ENCODE results near the gene AKAP12. TPM values are rescaled to one million over a fixed set of nuclear protein-coding genes. Genes with fewer than 3 reads are reported as not detected.
"Not testable (repeated sequence)": the region's sequence is repeated elsewhere in the genome, so short reads cannot be mapped to it uniquely, and the experiment has no call there.

Gene AKAP12
- polyA plus RNA-seq, 3 donors from 2014 or later, result 0.19 to 0.21 TPM; not detected in 1

DNA sequence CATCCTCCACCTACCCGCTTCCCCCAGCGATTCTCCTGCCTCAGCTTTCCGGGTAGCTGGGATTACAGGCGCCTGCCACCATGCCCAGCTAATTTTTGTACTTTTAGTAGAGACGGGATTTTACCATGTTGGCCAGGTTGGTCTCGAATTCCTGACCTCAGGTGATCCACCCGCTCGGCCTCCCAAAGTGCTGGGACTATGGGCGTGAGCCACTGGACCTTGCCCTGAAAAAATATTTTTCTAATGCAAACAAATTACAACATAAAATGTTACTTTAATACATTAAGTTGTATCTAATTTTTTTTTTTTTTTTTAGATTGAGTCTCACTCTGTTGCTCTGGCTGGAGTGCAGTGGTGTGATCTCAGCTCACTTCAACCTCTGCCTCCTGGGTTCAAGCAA is 142.9 kb downstream of the AKAP12 start:
- H3K9me3 Mint-ChIP-seq; H3K36me3 Mint-ChIP-seq; DNase-seq; H3K27me3 Mint-ChIP-seq (ENCODE audit: low read depth in 3 of 3); H3K4me3 Mint-ChIP-seq: not testable (repeated sequence)
- Mint-ChIP-seq H3K27ac (peak overlapping the region in 1 of 6 donors; percentile 45), H3K4me1 (peaks cover 69 to 80% of the 10 kb centered on the region in 2 donors)

DNA sequence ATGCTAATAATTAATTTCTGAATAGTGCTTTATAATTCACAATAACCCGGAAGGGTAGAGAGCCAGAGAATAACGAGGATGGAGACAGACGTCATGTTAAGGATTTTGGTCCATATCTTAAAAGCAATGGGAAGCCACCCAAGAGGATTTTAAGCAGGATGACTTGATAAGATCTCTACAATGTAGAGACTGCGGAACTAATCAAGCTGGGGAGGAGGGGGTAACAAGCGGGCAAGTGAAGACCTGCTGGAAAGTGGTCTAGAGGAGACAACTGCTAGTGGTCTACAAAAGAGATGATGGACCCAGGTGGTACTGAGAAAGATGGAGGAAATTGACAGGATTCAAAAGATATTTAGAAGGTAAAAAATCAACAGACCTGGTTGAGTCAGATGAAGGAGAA is 144.4 kb downstream of the AKAP12 start:
- Mint-ChIP-seq H3K4me1 (peaks cover 69 to 81% of the 10 kb centered on the region in 2 donors), H3K4me3 (peak overlapping the region in 2 of 5 donors; percentile 40 to 72), H3K9me3 (no peaks in the 10 kb centered on the region), H3K27ac (peak overlapping the region; percentile 70 to 90 (median 86)), H3K27me3 (ENCODE audit: low read depth in 3 of 3) (peaks cover 0 to 7% (median 5%) of the 10 kb centered on the region in 3 donors), H3K36me3 (peaks cover 0 to 6% (median 4%) of the 10 kb centered on the region in 3 donors)
- DNase-seq, result no peak

DNA sequence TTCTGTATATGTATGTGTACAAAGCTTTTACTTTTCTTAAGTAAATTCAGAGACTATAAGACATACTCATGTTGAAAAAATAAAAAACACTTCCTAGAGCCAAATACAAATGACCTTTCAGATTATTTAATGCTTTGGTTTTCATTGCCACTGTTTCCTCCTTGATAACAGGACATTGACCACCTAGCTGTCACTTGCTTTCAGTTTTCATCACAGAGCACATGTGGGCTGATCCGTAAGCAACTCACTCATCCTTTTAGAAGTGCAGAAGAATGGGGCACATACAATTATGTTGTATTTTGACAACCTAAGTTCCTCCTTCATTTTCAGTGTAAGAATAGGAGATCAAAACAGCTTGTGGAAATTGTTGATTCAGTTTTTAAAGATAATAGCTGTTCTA is 145.4 kb downstream of the AKAP12 start:
- Mint-ChIP-seq H3K4me3 (peak overlapping the region; percentile 15 to 76 (median 65)), H3K4me1 (peaks cover 66 to 77% of the 10 kb centered on the region in 2 donors), H3K27ac (peak overlapping the region; percentile 70 to 90 (median 86)), H3K27me3 (ENCODE audit: low read depth in 3 of 3) (peaks cover 0 to 14% (median 10%) of the 10 kb centered on the region in 3 donors), H3K9me3 (no peaks in the 10 kb centered on the region), H3K36me3 (peaks cover 0 to 6% (median 4%) of the 10 kb centered on the region in 3 donors)
- peak in 2 of 3 donors; percentile 18 to 36 for DNase-seq

DNA sequence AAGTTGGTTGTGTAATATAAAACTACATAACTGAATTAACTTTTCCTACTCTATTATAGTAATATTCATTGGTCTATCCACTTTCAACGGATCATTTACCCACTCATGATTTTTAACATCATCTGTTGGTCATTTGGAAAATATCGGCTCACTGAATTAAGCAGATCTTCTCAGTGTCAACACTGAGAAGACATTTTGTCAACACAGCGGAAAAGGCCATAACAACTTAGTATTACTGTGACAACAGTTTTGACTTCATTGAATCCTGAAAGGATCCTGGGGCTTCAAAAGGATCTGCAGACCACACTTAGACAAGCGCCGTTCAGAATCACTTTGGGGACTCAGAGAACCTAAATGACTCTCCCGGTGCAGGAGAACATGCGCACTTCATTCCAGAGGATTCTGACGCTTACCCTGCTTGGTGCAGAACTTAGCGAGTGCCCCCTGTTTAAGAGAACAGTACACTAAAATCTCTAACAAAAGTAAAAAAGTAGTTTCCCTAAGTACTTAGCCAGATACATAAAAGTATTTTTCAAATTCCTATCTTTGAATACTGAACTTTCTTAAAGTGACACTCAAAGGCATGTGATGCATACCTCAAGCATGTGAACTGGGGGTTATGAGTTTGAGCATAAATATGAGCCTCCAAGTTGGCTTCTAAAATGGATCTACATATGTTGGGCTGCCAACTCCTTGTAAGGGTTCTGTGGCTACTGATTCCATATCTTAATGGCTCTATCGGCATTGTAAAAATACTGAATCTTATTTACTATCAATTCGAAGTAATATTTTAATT is 147.6 kb downstream of the AKAP12 start:
- peaks cover 58 to 67% of the 10 kb centered on the region in 2 donors for H3K4me1 Mint-ChIP-seq
- H3K27ac Mint-ChIP-seq, result peak overlapping the region; percentile 74 to 97 (median 84)
- H3K4me3 Mint-ChIP-seq, result peak overlapping the region in 1 of 5 donors; percentile 7
- DNase-seq, result no peak
- H3K27me3 Mint-ChIP-seq (ENCODE audit: low read depth in 3 of 3), result peaks cover 12 to 26% (median 22%) of the 10 kb centered on the region in 3 donors
- peaks cover 0 to 6% (median 4%) of the 10 kb centered on the region in 3 donors for H3K36me3 Mint-ChIP-seq
- H3K9me3 Mint-ChIP-seq, result no peaks in the 10 kb centered on the region

GRCh38 chr6:151388236-151388635 is 148.5 kb downstream of the AKAP12 start:
- peaks cover 67 to 76% of the 10 kb centered on the region in 2 donors for H3K4me1 Mint-ChIP-seq
- no peak for DNase-seq
- peaks cover 14 to 27% (median 22%) of the 10 kb centered on the region in 3 donors for H3K27me3 Mint-ChIP-seq (ENCODE audit: low read depth in 3 of 3)
- peak overlapping the region in 4 of 5 donors; percentile 12 to 57 (median 30) for H3K4me3 Mint-ChIP-seq
- peak overlapping the region; percentile 83 to 98 (median 97) for H3K27ac Mint-ChIP-seq
- H3K9me3 Mint-ChIP-seq, result no peaks in the 10 kb centered on the region
- H3K36me3 Mint-ChIP-seq, result peaks cover 0 to 6% (median 4%) of the 10 kb centered on the region in 3 donors

GRCh38 chr6:151388997-151389617 is 149.3 kb downstream of the AKAP12 start:
- no peak for DNase-seq
- Mint-ChIP-seq H3K4me3 (peak overlapping the region; percentile 90 to 97 (median 93)), H3K9me3 (no peaks in the 10 kb centered on the region), H3K4me1 (peaks cover 69 to 78% of the 10 kb centered on the region in 2 donors), H3K27me3 (ENCODE audit: low read depth in 3 of 3) (peaks cover 14 to 27% (median 22%) of the 10 kb centered on the region in 3 donors), H3K36me3 (peaks cover 0 to 2% (median under 1%) of the 10 kb centered on the region in 3 donors), H3K27ac (peak overlapping the region; percentile 93 to 98 (median 97))

DNA sequence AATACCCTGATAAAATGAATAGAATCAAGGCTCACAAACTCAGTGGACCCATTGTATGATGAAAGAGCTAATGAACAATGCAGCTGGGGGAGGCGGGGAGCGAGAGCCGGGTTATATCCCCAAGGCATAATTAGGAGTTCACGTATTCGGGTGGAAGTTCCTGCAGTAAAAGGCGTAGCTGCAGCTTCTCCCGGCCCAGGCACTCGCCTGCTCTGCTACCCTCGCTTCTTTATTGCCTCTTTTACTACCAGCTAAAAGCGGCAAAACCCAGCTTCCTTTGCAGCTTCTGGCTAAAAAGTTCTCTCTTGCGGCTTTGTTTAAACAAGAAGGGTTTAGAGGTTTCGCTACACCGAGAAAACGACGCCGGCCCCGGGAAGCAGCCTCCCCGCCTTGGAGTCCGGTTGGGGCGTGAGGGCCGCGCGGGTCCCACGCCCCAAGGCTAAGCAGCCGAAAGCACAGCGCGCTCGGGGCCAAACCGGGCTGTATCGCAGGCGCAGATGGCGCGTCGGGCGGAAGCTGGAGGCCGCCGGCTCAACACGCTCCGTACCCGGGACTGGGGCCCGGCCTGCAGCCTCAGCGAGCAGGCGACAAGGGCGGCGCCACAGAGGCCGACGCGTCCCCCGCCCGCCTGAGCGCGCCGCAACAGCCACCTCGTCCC is 150.0 kb downstream of the AKAP12 start:
- peaks cover 14 to 25% (median 22%) of the 10 kb centered on the region in 3 donors for H3K27me3 Mint-ChIP-seq (ENCODE audit: low read depth in 3 of 3)
- H3K36me3 Mint-ChIP-seq, result no peaks in the 10 kb centered on the region
- H3K9me3 Mint-ChIP-seq, result no peaks in the 10 kb centered on the region
- H3K27ac Mint-ChIP-seq, result peak overlapping the region; percentile 93 to 98 (median 97)
- no peak for DNase-seq
- peaks cover 67 to 78% of the 10 kb centered on the region in 2 donors for H3K4me1 Mint-ChIP-seq
- peak overlapping the region; percentile 90 to 97 (median 93) for H3K4me3 Mint-ChIP-seq

DNA sequence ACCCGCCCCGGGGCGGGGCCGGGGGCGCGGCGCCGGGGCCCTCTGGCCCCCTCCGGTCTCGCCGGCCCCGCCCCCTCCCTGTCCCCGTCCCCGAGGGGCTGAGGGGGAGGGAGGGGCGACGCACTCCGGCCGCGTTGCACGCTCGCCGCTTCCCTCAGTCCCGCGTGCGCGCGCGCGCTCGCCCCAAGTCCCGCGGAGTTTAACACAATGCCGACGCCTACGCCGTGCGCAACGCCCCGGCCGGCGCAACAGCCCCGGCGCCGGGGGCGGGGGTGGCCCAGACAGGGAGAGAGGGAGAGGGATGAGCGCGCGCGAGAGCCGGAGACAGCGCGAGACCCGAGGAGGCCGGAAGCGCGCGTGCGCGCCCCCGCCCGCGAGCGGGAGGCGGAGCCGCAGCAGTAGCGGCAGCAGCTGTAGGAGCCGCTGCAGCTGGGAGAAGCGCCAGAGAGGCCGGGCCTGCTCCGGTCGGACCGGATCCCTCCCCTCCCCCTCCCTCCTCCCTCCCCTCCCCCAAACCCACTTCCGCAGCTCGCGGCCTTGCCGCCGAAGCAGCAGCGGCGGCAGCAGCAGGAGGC is 150.6 kb downstream of the AKAP12 start:
- Mint-ChIP-seq H3K27me3 (ENCODE audit: low read depth in 3 of 3) (peaks cover 14 to 25% (median 22%) of the 10 kb centered on the region in 3 donors), H3K36me3 (peaks cover 0 to under 1% (median 0%) of the 10 kb centered on the region in 3 donors), H3K27ac (peak overlapping the region; percentile 29 to 97 (median 83)), H3K4me3 (peak overlapping the region; percentile 70 to 96 (median 73)), H3K4me1 (peaks cover 67 to 78% of the 10 kb centered on the region in 2 donors), H3K9me3 (no peaks in the 10 kb centered on the region)
- DNase-seq, result peak; percentile 98 to 99 (median 99)

GRCh38 chr6:151390851-151391470 is 151.2 kb downstream of the AKAP12 start:
- Mint-ChIP-seq H3K27me3 (ENCODE audit: low read depth in 3 of 3) (peaks cover 14 to 27% (median 22%) of the 10 kb centered on the region in 3 donors), H3K27ac (peak overlapping the region in 2 of 6 donors; percentile 97 to 99), H3K36me3 (peaks cover 0 to 3% (median 0%) of the 10 kb centered on the region in 3 donors), H3K4me1 (peaks cover 64 to 78% of the 10 kb centered on the region in 2 donors), H3K4me3 (peak overlapping the region; percentile 95 to 97 (median 96)), H3K9me3 (no peaks in the 10 kb centered on the region)
- peak; percentile 79 to 86 (median 85) for DNase-seq

GRCh38 chr6:151391471-151392413 is 152.0 kb downstream of the AKAP12 start, which contains the start of gene ZBTB2:
TSS of gene ZBTB2 (minus strand) at chr6:151391559. CDS start at chr6:151373637, 17,922 bp downstream.
- DNase-seq, result peak; percentile 67 to 71 (median 70)
- Mint-ChIP-seq H3K4me3 (peak within 1 kb of the TSS; percentile 95 to 97 (median 96)), H3K9me3 (no peaks in the 10 kb centered on the region), H3K27me3 (ENCODE audit: low read depth in 3 of 3) (peaks cover 14 to 27% (median 22%) of the 10 kb centered on the region in 3 donors), H3K36me3 (peaks cover 0 to 3% (median 0%) of the 10 kb centered on the region in 3 donors), H3K4me1 (peaks cover 66 to 81% of the 10 kb centered on the region in 2 donors), H3K27ac (peak within 1 kb of the TSS; percentile 94 to 99 (median 98))

DNA sequence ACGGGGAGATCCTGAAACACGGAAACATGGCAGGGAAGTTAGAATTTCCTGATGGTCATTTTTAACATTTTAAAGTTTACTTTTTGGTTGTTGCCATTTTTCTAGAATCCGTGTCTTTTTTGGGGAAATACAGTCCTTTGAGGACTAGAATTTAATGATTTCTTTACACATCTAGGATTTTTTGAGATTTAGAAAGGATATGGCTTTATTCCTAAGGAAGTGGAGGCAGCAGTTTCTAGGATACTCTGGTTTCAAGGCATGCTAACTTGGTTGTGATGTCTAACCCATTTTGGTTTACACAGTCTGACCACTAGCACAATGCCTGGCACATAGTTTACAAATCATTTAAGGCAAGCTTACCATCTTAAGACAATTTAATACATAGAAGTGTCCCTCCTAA is 152.7 kb downstream of the AKAP12 start:
- no peaks in the 10 kb centered on the region for H3K9me3 Mint-ChIP-seq
- H3K27me3 Mint-ChIP-seq (ENCODE audit: low read depth in 3 of 3), result peaks cover 14 to 27% (median 22%) of the 10 kb centered on the region in 3 donors
- H3K27ac Mint-ChIP-seq, result peak overlapping the region; percentile 94 to 99 (median 98)
- DNase-seq, result no peak
- peak overlapping the region; percentile 95 to 97 (median 96) for H3K4me3 Mint-ChIP-seq
- peaks cover 0 to 3% (median 0%) of the 10 kb centered on the region in 3 donors for H3K36me3 Mint-ChIP-seq
- peaks cover 67 to 82% of the 10 kb centered on the region in 2 donors for H3K4me1 Mint-ChIP-seq

GRCh38 chr6:151393410-151393809 is 153.6 kb downstream of the AKAP12 start:
- peak overlapping the region; percentile 94 to 99 (median 98) for H3K27ac Mint-ChIP-seq
- no peak for DNase-seq
- peaks cover 67 to 82% of the 10 kb centered on the region in 2 donors for H3K4me1 Mint-ChIP-seq
- peak overlapping the region; percentile 95 to 97 (median 96) for H3K4me3 Mint-ChIP-seq
- H3K27me3 Mint-ChIP-seq (ENCODE audit: low read depth in 3 of 3), result peaks cover 14 to 27% (median 22%) of the 10 kb centered on the region in 3 donors
- peaks cover 0 to 3% (median 0%) of the 10 kb centered on the region in 3 donors for H3K36me3 Mint-ChIP-seq
- H3K9me3 Mint-ChIP-seq, result no peaks in the 10 kb centered on the region

Measured in immature natural killer cell (primary cell).